H1 (cell line): ENCODE data around the gene TRIM7. TPM values are rescaled to one million over a fixed set of nuclear protein-coding genes. Genes with fewer than 3 reads are reported as not detected.

ENCODE experiments used
- CTCF ChIA-PET: fragments of 300-600 bp; sonication (Branson Sonifier 250); formaldehyde crosslinking; loops from one replicate; lab custom pipeline; 2021; ENCODE audit not compliant: partially characterized antibody; lab: Charles Lee
- POLR2A ChIA-PET: fragments of 300-600 bp; sonication (Branson Sonifier 250); formaldehyde crosslinking; loops from one replicate; lab custom pipeline; 2021; ENCODE audit warnings: inconsistent platforms; ENCODE audit not compliant: partially characterized antibody; lab: Charles Lee
- DNase-seq, 2 experiments: peaks; one replicate each; pipeline versions ENCODE4 v3.0.0 to v3.0.0-alpha.2; 2010 to 2022; ENCODE audit warnings: low spot score in 2 of 2, low read depth in 1 of 2, mixed read lengths in 1 of 2
- FAIRE-seq: peaks from 2 replicates; lab custom pipeline; 2011; peaks lifted over from hg19 to GRCh38; lab: Jason Lieb, UNC
- H2AFZ ChIP-seq: 2 replicates; pipeline ENCODE4 v1.8.1; 2012; ENCODE audit warnings: low read length, inconsistent platforms
- H2AK5ac ChIP-seq: 2 replicates; pipeline ENCODE4 v1.6.1; 2013; ENCODE audit warnings: low read depth, low read length
- H2BK120ac ChIP-seq: replicated peaks from 2 replicates; pipeline ENCODE3; 2013; ENCODE audit warnings: low read depth, low read length, inconsistent platforms
- H2BK12ac ChIP-seq: 2 replicates; pipeline ENCODE4 v1.6.1; 2013; ENCODE audit warnings: low read depth, low read length
- H2BK15ac ChIP-seq: 2 replicates; pipeline ENCODE4 v1.6.1; 2013; ENCODE audit warnings: low read length
- H2BK20ac ChIP-seq: 2 replicates; pipeline ENCODE4 v1.6.1; 2013; ENCODE audit warnings: low read length
- H2BK5ac ChIP-seq: 2 replicates; pipeline ENCODE4 v1.6.1; 2013; ENCODE audit warnings: low read depth, low read length
- H3K14ac ChIP-seq: 2 replicates; pipeline ENCODE4 v1.6.1; 2013; ENCODE audit warnings: inconsistent platforms; ENCODE audit not compliant: insufficient read length
- H3K18ac ChIP-seq: 2 replicates; pipeline ENCODE4 v1.6.1; 2013; ENCODE audit warnings: low read length; ENCODE audit errors: extremely low read depth
- H3K23ac ChIP-seq: 2 replicates; pipeline ENCODE4 v1.6.1; 2013; ENCODE audit warnings: inconsistent platforms; ENCODE audit not compliant: insufficient read length
- H3K23me2 ChIP-seq: 2 replicates; pipeline ENCODE4 v1.6.1; 2013; ENCODE audit warnings: low read depth, low read length
- H3K27ac ChIP-seq: 2 replicates; pipeline ENCODE4 v1.6.1; 2011; ENCODE audit warnings: low read depth, low read length, inconsistent platforms
- H3K27me3 ChIP-seq, 4 experiments: replicated peaks in 1 of 4; 1 replicate in 1 of 4; 2 replicates in 3 of 4; pipeline versions ENCODE4 v1.6.1 to v1.8.1; 2011 to 2013; ENCODE audit warnings: low read length in 3 of 4, mild to moderate bottlenecking in 3 of 4, inconsistent platforms in 2 of 4, mixed read lengths in 2 of 4, moderate library complexity in 1 of 4; ENCODE audit not compliant: control insufficient read depth in 3 of 4, insufficient read depth in 3 of 4; ENCODE audit errors: extremely low read depth in 1 of 4
- H3K36me3 ChIP-seq, 4 experiments: 2 replicates each; pipeline versions ENCODE4 v1.6.1 to v1.8.1; 2011 to 2013; ENCODE audit warnings: mild to moderate bottlenecking in 4 of 4, low read length in 3 of 4, moderate library complexity in 2 of 4, control low read depth in 1 of 4, inconsistent platforms in 1 of 4; ENCODE audit not compliant: insufficient read depth in 4 of 4, control insufficient read depth in 2 of 4
- H3K4ac ChIP-seq: replicated peaks from 2 replicates; pipeline ENCODE3; 2013; ENCODE audit warnings: low read length, low read depth, mixed read lengths, inconsistent platforms; ENCODE audit not compliant: insufficient read length
- H3K4me1 ChIP-seq, 4 experiments: replicated peaks in 1 of 4; 1 replicate in 1 of 4; 2 replicates in 3 of 4; pipeline versions ENCODE4 v1.6.1 to v1.8.1; 2011 to 2013; ENCODE audit warnings: low read length in 3 of 4, inconsistent platforms in 2 of 4, mixed read lengths in 1 of 4; ENCODE audit not compliant: insufficient read depth in 4 of 4, control insufficient read depth in 3 of 4
- H3K4me2 ChIP-seq, 2 experiments: 2 replicates each; pipeline versions ENCODE4 v1.6.1 to v1.8.1; 2011 to 2013; ENCODE audit warnings: low read depth in 2 of 2, low read length in 2 of 2, control low read depth in 1 of 2, inconsistent platforms in 1 of 2, mild to moderate bottlenecking in 1 of 2; ENCODE audit not compliant: insufficient read depth in 1 of 2
- H3K4me3 ChIP-seq, 4 experiments: fragments of 200-600, 300-600 bp in 1 of 4; sonication (generic), shearing (Covaris generic), sonication (Bioruptor Twin) in 1 of 4; 2 replicates each; pipeline versions ENCODE4 v1.5.1 to v1.8.1; 2011 to 2016; ENCODE audit warnings: low read length in 4 of 4, low read depth in 3 of 4, control low read depth in 2 of 4, inconsistent platforms in 2 of 4, mild to moderate bottlenecking in 2 of 4, mixed read lengths in 1 of 4, moderate library complexity in 1 of 4; ENCODE audit not compliant: insufficient read depth in 2 of 4; ENCODE audit errors: extremely low read depth in 1 of 4
- H3K56ac ChIP-seq: replicated peaks from 2 replicates; pipeline ENCODE3; 2013; ENCODE audit warnings: low read depth, mild to moderate bottlenecking, mixed read lengths, low read length, inconsistent platforms; ENCODE audit not compliant: insufficient read length
- H3K79me1 ChIP-seq: 2 replicates; pipeline ENCODE4 v1.6.1; 2013; ENCODE audit warnings: low read depth, low read length, control low read depth
- H3K79me2 ChIP-seq, 2 experiments: 2 replicates each; pipeline versions ENCODE4 v1.6.1 to v1.8.1; 2012 to 2013; ENCODE audit warnings: low read length in 2 of 2, mild to moderate bottlenecking in 2 of 2, inconsistent platforms in 1 of 2; ENCODE audit not compliant: insufficient read depth in 2 of 2, control insufficient read depth in 1 of 2
- H3K9ac ChIP-seq, 4 experiments: replicated peaks in 1 of 4; 1 replicate in 1 of 4; 2 replicates in 3 of 4; pipeline versions ENCODE4 v1.6.1 to v1.8.1; 2011 to 2013; ENCODE audit warnings: low read depth in 3 of 4, low read length in 3 of 4, control low read depth in 2 of 4, mild to moderate bottlenecking in 2 of 4, moderate library complexity in 2 of 4, inconsistent platforms in 1 of 4; ENCODE audit errors: extremely low read depth in 1 of 4
- H3K9me3 ChIP-seq, 2 experiments: 2 replicates each; pipeline versions ENCODE4 v1.6.1 to v1.8.1; 2012 to 2013; ENCODE audit warnings: mild to moderate bottlenecking in 2 of 2, moderate library complexity in 2 of 2, control low read depth in 1 of 2, inconsistent platforms in 1 of 2, low read depth in 1 of 2, low read length in 1 of 2, mixed read lengths in 1 of 2; ENCODE audit not compliant: insufficient read depth in 2 of 2
- H4K20me1 ChIP-seq, 2 experiments: replicated peaks in 1 of 2; 2 replicates each; pipeline versions ENCODE3 to v1.8.1; 2011 to 2013; ENCODE audit warnings: inconsistent platforms in 2 of 2, low read length in 2 of 2, mild to moderate bottlenecking in 1 of 2; ENCODE audit not compliant: insufficient read depth in 2 of 2, control insufficient read depth in 1 of 2
- H4K5ac ChIP-seq: 2 replicates; pipeline ENCODE4 v1.6.1; 2013; ENCODE audit warnings: low read length, low read depth, mixed read lengths, inconsistent platforms; ENCODE audit not compliant: insufficient read length
- H4K8ac ChIP-seq: 2 replicates; pipeline ENCODE4 v1.8.0; 2013; ENCODE audit warnings: mild to moderate bottlenecking, moderate library complexity, low read length, inconsistent platforms; ENCODE audit not compliant: insufficient read depth; ENCODE audit errors: extremely low read depth
- H4K91ac ChIP-seq: replicated peaks from 2 replicates; pipeline ENCODE3; 2013; ENCODE audit warnings: low read length, mixed read lengths, inconsistent platforms; ENCODE audit not compliant: insufficient read length
- BRCA1 ChIP-seq: IDR thresholded peaks from 2 replicates; pipeline ENCODE4 v1.6.1; 2012; ENCODE audit warnings: low read depth, low read length, improper control_type of control experiment
- CTBP2 ChIP-seq: IDR thresholded peaks from 2 replicates; pipeline ENCODE4 v1.7.0; 2011; ENCODE audit warnings: borderline replicate concordance, mild to moderate bottlenecking, moderate library complexity, mixed read lengths, low read length; ENCODE audit not compliant: insufficient read depth, insufficient read length
- HDAC6 ChIP-seq: IDR thresholded peaks from one replicate; pipeline ENCODE4 v1.7.1; 2012; ENCODE audit warnings: low read depth, mild to moderate bottlenecking, inconsistent platforms, low read length, moderate library complexity
- PHF8 ChIP-seq: fragments of 200-600 bp; sonication (generic); conservative IDR thresholded peaks from 2 replicates; pipeline ENCODE4 v1.7.1; 2012; ENCODE audit warnings: low read depth, mild to moderate bottlenecking, inconsistent platforms, low read length, moderate library complexity
- POLR2A ChIP-seq, 2 experiments: IDR thresholded peaks; 1 replicate in 1 of 2; 2 replicates in 1 of 2; pipeline ENCODE4 v1.6.1; 2011; ENCODE audit warnings: low read depth in 2 of 2, low read length in 2 of 2, mild to moderate bottlenecking in 2 of 2; ENCODE audit errors: control extremely low read depth in 1 of 2
- RXRA ChIP-seq: IDR thresholded peaks from 2 replicates; pipeline ENCODE4 v1.6.1; 2011; ENCODE audit warnings: low read depth, mild to moderate bottlenecking, low read length, moderate library complexity; ENCODE audit not compliant: insufficient read depth
- SIN3A ChIP-seq, 2 experiments: IDR thresholded peaks in 1 of 2; conservative IDR thresholded peaks in 1 of 2; 2 replicates each; pipeline ENCODE4 v1.6.1; 2011 to 2012; ENCODE audit warnings: low read length in 2 of 2, improper control_type of control experiment in 1 of 2, low read depth in 1 of 2, mild to moderate bottlenecking in 1 of 2
- SRF ChIP-seq: IDR thresholded peaks from 2 replicates; pipeline ENCODE4 v1.6.1; 2011; ENCODE audit warnings: mild to moderate bottlenecking, low read depth, low read length, moderate library complexity
- YY1 ChIP-seq: IDR thresholded peaks from 2 replicates; pipeline ENCODE4 v1.6.1; 2011; ENCODE audit warnings: low read depth, mild to moderate bottlenecking, low read length
- WGBS, 2 experiments: shearing (Covaris generic) in 1 of 2; methylation state at CpG; one replicate each; pipeline versions ENCODE4 v1.1.6 to v1.1.7; 2013 to 2015; ENCODE audit warnings: low lambda C conversion rate in 2 of 2, mixed read lengths in 2 of 2, inconsistent platforms in 1 of 2, low coverage in 1 of 2, missing lambda C conversion rate in 1 of 2; ENCODE audit not compliant: insufficient replicate concordance in 2 of 2, insufficient coverage in 1 of 2, insufficient read length in 1 of 2; ENCODE audit errors: extremely low coverage in 1 of 2, missing lambda C conversion rate in 1 of 2; 5-methylcytosine and 5-hydroxymethylcytosine counted together
- polyA plus RNA-seq, 7 experiments: library from polyadenylated mRNA; depleted of rRNA in 3 of 7; stranded (reverse) in 5 of 7; unstranded in 2 of 7; fragments of >200 nt in 5 of 7; fragments of 200-250 nt in 2 of 7; gene quantifications; 1 replicate in 5 of 7; 2 replicates in 1 of 7; 4 replicates in 1 of 7; pipeline versions ENCODE4 v1.2.1 to v1.2.3, GENCODE V29; 2011 to 2013; ENCODE audit warnings: missing spikeins in 2 of 7, mixed read lengths in 2 of 7
- total RNA-seq: library from RNA; stranded (reverse); fragmentation: NEBNext Ultra II Directional; extraction: Animal tissue kit (Norgen Biotek cat#: 25700); gene quantifications from 2 replicates; pipeline ENCODE4 v1.2.1, GENCODE V29; 2021
- TF ChIP-seq, protein P1 (sequence below): IDR thresholded peaks from 2 replicates; pipeline ENCODE4 v1.6.1; 2011; ENCODE audit warnings: low read length, improper control_type of control experiment

The TRIM7 gene
- total and polyA plus RNA-seq, 2 of the 8 experiments (the other 6 are each of a cell fraction or from before 2014, with no cell fraction given), result 0.36 to 0.47 TPM

DNA sequence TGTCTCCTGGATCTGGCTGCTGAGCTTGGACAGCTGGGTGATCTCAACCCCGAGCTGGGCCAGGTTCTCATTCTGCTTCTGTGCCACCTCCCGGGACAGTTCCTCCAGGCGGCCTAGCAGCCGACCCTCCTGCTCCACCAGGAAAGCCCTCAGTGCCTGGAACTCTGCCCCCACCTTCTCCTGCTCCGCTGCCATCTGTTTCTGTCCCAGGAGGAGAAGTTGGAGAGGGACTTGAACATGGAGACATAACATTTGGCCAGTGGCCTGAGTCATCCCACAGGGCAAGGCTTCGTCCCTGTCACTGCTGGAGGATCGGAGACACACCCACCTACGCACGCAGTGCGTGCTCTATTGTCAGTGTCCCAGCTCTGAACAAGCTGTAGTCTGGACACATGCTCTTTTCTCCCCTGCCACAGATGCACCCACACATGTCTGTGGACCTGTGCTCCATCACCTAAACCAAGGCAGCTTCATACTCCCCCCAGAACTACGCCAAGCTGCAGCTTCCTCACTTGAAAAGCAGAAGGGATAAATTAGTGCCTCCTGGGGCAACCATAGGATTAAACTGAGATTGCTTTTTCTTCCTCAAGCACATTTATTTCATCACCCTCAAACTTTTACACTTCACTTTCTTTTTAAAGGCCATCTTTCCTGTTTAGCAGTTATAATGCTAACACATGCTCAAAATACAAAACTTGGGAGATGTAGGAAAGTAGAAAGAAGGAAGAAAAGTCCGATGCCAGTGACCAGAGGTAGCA lies 4.9 kb downstream of the TRIM7 start:
- Histone ChIP-seq H4K5ac (no peak overlapping the region), H3K79me2 (no peaks in the 10 kb centered on the region), H3K4me1 (peaks cover 9 to 33% (median 20%) of the 10 kb centered on the region in 4 experiments), H3K9ac (no peak overlapping the region), H3K14ac (no peak overlapping the region), H2AK5ac (peak overlapping the region; percentile 44; the same call in 1 of the 2 replicates), H3K9me3 (no peaks in the 10 kb centered on the region), H3K23me2 (peaks cover 11% of the 10 kb centered on the region; the same call in 1 of the 2 replicates), H2BK15ac (peak overlapping the region; percentile 12; the same call in 1 of the 2 replicates), H4K20me1 (peaks cover 2 to 3% of the 10 kb centered on the region in 2 experiments), H3K36me3 (peaks cover 0 to 7% (median 0%) of the 10 kb centered on the region in 4 experiments; a peak in 1 of 8 replicates), H3K56ac (no peak overlapping the region), H4K91ac (no peak overlapping the region), H2AFZ (no peak overlapping the region), H2BK12ac (no peak overlapping the region; the same call in 1 of the 2 replicates), H3K4me2 (peak overlapping the region in 1 of 2 experiments; percentile 15; a peak in 1 of 4 replicates), H2BK120ac (no peak overlapping the region), H3K27ac (no peak overlapping the region), H3K79me1 (no peaks in the 10 kb centered on the region), H3K23ac (no peak overlapping the region), H4K8ac (no peak overlapping the region; the same call in none of the 2 replicates), H3K4me3 (no peak overlapping the region), H3K27me3 (peaks cover 21 to 63% (median 47%) of the 10 kb centered on the region in 4 experiments), H2BK20ac (0 out of 2 replicates have a peak overlapping the region, but pooled peaks have one; percentile 21), H3K18ac (peak overlapping the region; percentile 19; the same call in 1 of the 2 replicates), H3K4ac (no peak overlapping the region), H2BK5ac (no peak overlapping the region)
- no peak for DNase-seq
- POLR2A ChIA-PET, result interaction anchor here (1.0 to 3.7 kb wide), 7 partner anchors 10 to 43 kb away, joined by 3 to 22 read pairs (median 4); no protein-coding TSS in a partner anchor
- CTCF ChIA-PET, result interaction anchor here (0.8 to 3.8 kb wide), 7 partner anchors 8 to 32 kb away, joined by 3 to 23 read pairs (median 6); no protein-coding TSS in a partner anchor
- 89% methylated on average over 12 of the region's 12 CpGs; no CpG with 5 or more reads in 1 of the 2 experiments for WGBS, 2 experiments
- no peak for FAIRE-seq
- TF ChIP-seq YY1, result no peak
- no peak for TF ChIP-seq SRF
- no peak for TF ChIP-seq RXRA
- no peak for TF ChIP-seq HDAC6
- TF ChIP-seq CTBP2, result no peak
- TF ChIP-seq PHF8, result no peak
- TF ChIP-seq POLR2A (IDR thresholded peaks at IDR 0.05; ENCODE audit: control extremely low read depth in 1 of 2, low read depth in 2 of 2, low read length in 2 of 2), result no peak
- TF ChIP-seq, protein P1, sequence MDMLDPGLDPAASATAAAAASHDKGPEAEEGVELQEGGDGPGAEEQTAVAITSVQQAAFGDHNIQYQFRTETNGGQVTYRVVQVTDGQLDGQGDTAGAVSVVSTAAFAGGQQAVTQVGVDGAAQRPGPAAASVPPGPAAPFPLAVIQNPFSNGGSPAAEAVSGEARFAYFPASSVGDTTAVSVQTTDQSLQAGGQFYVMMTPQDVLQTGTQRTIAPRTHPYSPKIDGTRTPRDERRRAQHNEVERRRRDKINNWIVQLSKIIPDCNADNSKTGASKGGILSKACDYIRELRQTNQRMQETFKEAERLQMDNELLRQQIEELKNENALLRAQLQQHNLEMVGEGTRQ, result no peak
- no peak for TF ChIP-seq BRCA1
- TF ChIP-seq SIN3A (conservative IDR thresholded peaks at IDR 0.05 in 1 of 2, IDR thresholded peaks at IDR 0.05 in 1 of 2; ENCODE audit: low read depth in 1 of 2, low read length in 2 of 2), result no peak
